NCI-H2227 (cell line): Measurements from ENCODE around the gene PAGR1.
A peak's percentile ranks its signal among the peaks of the same experiment; 100 is the strongest.
"Not testable (repeated sequence)": the region's sequence is repeated elsewhere in the genome, so short reads cannot be mapped to it uniquely, and the experiment has no call there.

Source experiments
- DNase-seq: peaks from one replicate; lab custom pipeline; 2025; ENCODE audit not compliant: unreplicated experiment; lab: John Stamatoyannopoulos, UW

Gene PAGR1

GRCh38 chr16:29791845-29792807 is 23.8 kb upstream of the PAGR1 start:
- no peak for DNase-seq

- DNase-seq: not testable (repeated sequence)
Observed at GRCh38 chr16:29793153-29793552, 22.8 kb upstream of the PAGR1 start.

- DNase-seq: no peak
Observed at GRCh38 chr16:29794231-29794710, 21.7 kb upstream of the PAGR1 start.

DNA sequence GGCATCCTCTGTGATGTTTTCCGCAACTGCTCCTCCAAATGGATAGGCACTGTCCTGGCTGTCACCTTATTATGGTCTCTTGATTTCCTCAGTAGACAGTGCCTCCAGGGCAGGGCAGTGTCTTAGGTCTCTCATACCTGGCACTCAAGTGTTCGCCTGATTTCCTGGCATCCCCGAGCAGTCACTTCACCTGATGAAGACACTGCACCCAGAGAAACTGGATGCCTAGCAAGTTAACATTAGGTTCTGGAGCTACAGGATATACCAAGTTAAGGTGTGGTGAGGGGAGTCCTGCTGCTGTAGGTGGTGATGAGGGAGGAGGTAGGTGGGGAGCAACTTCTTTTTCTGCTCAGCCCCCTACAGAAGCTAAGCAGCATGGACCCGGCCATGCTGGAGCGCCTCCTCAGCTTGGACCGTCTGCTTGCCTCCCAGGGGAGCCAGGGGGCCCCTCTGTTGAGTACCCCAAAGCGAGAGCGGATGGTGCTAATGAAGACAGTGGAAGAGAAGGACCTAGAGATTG is 13.5 kb upstream of the PAGR1 start:
- DNase-seq: no peak

DNA sequence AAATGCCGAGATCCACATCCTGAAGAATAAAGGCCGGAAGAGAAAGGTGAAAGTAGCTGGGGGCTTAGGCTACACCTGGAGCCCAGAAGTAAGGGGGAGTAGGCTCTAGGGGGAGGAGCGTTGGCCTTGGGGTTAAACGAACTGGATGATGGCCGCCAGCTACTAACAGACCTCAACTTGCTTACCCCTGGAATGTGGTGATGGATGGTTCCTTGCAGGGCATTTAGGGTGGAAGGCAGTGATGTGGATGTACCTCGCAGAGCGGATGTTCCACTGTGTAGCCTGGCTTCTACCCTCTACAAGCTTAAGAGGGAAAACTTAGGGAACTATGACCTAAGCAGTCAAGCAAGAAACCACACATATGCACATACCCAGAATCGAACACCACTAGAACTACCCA is 11.9 kb upstream of the PAGR1 start:
- no peak for DNase-seq

DNA sequence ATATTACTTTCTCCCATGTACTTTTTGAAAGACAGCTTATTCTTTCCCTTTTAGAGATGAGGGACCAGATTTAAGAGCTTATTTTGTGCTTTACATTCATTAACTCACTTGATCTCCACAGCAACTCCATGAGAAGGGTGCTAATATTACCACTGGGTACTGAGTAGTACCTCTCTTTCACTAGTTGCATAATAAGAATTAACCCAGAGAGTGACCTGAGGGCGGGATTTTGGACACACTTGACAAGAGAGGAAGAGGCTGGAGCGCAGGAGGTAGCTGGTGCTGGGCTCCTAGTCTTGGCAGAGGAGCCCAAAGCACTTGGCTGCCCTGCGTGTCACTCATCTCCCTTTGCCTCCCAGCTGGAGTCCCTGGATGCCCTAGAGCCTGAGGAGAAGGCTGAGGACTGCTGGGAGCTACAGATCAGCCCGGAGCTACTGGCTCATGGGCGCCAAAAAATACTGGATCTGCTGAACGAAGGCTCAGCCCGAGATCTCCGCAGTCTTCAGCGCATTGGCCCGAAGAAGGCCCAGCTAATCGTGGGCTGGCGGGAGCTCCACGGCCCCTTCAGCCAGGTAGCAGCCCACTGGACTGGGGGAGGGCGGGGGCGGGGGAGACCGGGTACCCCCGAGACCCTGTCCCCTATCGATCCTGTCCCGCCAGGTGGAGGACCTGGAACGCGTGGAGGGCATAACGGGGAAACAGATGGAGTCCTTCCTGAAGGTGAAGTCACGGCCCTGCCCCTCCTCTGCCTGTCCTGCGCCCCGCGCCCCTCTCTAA is 11.3 kb upstream of the PAGR1 start:
- peak; percentile 62 for DNase-seq

DNA sequence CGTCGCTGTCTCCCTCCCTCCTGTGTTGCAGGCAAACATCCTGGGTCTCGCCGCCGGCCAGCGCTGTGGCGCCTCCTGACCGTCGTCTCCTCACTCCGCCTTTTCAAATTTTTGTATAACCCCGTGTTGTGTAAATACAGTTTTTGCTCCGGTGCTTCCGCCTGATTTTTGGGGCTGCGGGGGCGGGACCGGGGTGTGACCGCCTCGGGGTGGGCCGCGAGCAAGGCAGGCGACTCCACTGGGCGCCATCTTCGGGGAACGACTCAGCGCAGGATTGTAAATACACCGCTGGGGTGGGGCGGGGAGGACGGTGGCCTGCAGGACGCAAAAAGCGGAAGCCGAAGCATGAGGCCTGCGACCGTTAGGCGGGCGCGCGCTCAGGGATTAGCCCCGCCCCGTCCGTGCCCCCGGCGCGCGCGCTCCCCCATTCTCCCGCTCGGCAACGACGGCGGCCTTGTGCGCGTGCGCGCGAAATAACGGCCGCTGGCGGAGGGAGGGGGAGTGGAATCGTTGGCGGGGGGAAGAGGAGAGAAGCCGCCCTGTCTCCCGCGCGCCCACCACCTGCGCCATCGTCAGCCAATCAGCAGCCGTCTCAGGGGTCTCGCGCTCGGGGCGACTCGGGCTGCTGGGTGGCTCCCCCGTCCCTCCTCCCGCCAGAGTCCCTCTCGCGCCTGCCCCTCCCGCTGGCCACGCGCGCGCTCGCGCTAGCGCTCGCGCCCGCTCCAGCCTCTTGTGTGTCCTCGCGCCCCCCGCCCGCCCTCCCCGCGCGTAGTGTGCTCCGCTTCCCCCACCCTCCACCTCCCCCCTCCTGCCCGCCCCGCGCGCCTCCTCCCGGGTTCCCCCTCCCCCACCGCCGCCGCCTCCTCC is 10.5 kb upstream of the PAGR1 start:
- DNase-seq: peak; percentile 99

DNA sequence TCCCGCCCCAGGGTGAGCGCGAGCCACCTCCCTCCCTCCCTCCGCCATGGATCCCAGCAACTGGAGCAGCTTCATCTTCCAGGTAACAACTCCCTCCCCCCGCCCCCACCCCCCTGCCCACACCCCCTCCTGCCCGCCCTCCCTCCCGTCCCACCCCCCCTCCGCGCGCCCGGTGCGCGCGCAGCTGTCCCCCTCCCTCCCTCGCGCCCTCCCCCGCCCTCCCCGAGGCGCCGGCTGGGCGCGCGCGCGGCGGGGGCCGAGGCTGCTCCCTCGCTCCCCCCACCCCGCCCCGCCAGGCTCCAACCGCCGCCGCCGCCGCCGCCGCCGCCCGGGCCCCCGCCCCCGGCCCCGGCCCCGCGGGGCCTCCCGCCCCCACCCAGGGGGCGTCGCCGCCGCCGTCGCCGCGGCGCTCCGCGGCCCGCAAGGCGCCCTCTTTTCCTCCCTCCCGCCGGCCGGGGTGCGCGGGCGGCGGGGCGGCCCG is 9.8 kb upstream of the PAGR1 start, which contains the start of gene MAZ:
Gene MAZ (plus strand): TSS at position 431 of the 481 bp plus-strand sequence. CDS start 173 bp downstream, outside the sequence.
- peak; percentile 95 for DNase-seq

GRCh38 chr16:29806641-29807425 is 9.1 kb upstream of the PAGR1 start:
- DNase-seq: peak; percentile 76

DNA sequence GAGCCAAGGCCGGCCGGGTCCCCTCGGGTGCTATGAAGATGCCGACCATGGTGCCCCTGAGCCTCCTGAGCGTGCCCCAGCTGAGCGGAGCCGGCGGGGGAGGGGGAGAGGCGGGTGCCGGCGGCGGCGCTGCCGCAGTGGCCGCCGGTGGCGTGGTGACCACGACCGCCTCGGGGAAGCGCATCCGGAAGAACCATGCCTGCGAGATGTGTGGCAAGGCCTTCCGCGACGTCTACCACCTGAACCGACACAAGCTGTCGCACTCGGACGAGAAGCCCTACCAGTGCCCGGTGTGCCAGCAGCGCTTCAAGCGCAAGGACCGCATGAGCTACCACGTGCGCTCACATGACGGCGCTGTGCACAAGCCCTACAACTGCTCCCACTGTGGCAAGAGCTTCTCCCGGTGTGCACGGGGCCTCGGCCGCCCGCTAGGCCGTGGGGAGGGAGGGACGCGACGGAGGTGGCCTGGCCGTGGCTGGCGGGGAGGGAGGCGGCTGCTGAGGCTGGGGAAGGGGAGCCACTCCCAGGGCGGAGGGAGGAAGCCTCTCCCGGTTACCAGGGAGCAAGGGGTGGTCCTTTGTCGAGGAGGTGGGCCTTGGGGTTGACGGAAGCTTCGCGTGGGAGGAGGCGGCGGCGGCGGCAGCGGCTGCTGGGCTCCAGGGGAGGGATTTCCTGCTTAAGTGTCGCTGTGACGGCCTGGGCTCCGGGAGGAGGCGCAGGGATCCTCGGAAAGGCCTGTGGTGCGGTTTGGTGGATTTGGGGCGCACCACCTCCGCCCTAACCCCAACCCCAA is 8.3 kb upstream of the PAGR1 start:
- peak; percentile 92 for DNase-seq

DNA sequence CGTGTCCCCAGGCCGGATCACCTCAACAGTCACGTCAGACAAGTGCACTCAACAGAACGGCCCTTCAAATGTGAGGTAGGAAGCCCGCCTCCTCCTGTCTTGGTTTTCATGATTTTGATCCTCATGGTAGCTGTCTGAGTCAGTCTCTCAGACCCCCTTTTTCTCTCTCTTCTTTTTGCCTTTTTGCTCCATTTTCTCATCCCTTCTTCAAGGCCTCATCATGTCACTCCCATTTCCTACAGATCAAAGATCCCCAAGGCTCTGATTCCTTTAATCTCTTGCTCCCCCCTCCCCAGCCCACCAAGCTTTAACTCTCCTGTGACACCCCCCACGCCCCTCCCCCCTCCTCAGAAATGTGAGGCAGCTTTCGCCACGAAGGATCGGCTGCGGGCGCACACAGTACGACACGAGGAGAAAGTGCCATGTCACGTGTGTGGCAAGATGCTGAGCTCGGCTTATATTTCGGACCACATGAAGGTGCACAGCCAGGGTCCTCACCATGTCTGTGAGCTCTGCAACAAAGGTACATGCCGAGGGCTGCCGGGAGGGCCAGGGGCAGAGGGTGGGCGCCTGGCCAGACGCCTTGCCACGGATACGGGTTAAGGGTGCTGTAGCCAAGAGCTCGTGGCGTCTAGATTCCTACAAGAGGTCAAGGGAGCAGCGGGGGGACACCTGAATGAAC is 7.6 kb upstream of the PAGR1 start:
- no peak for DNase-seq

GRCh38 chr16:29809031-29809747 is 6.8 kb upstream of the PAGR1 start:
- DNase-seq: peak; percentile 46

DNA sequence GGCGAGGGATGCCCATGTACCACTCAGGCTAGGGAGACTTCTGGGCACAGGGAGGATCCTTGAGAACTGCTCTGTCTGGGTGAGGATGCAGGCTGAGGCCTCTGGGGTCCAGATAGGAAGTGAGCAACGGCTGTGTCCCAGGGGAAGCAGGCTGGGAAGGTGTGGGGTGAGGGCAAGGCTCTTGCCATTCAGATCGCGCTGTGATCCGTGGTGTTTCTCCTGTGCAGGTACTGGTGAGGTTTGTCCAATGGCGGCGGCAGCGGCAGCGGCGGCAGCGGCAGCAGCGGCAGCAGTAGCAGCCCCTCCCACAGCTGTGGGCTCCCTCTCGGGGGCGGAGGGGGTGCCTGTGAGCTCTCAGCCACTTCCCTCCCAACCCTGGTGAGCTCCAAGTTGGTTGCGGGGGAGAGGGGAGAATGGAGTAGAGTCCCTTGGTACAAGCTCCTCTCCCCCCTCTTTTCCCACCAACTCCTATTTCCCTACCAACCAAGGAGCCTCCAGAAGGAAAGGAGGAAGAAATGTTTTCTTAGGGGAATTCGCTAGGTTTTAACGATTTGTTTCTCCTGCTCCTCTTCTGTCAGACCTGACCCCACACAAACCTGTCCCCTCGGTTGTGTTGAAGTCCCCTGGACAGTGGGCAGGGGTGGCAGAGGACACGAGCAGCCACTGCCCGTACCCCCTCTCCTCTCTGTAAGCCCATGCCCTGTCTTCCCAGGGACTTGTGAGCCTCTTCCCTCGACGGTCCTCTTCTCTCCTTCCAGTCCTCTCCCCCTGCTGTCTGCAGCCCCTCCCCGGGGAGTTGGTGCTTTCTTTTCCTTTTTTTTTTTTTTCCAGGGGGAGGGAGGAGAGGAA is 5.9 kb upstream of the PAGR1 start:
- peak; percentile 63 for DNase-seq

- DNase-seq: no peak
Observed at GRCh38 chr16:29810699-29811169, 5.2 kb upstream of the PAGR1 start.

GRCh38 chr16:29811170-29811895 is 4.6 kb upstream of the PAGR1 start:
- DNase-seq: peak; percentile 95
